ENCODE measurements around the gene TRIM26.
"Not testable (repeated sequence)": the region's sequence is repeated elsewhere in the genome, so short reads cannot be mapped to it uniquely, and the experiment has no call there.

TRIM26 gene

GRCh38 chr6:30171677-30172471 lies 41.3 kb downstream of the TRIM26 start:
- peak; percentile 15 for DNase-seq (ENCODE audit: low read depth, low spot score)

- no peak for DNase-seq (ENCODE audit: low read depth, low spot score)
Observed at GRCh38 chr6:30169658-30170614, 43.3 kb downstream of the TRIM26 start.

GRCh38 chr6:30168741-30169140 lies 44.5 kb downstream of the TRIM26 start:
- no peak for DNase-seq (ENCODE audit: low read depth, low spot score)

GRCh38 chr6:30167101-30167500 lies 46.1 kb downstream of the TRIM26 start:
- DNase-seq (ENCODE audit: low read depth, low spot score): no peak

- DNase-seq (ENCODE audit: low read depth, low spot score): not testable (repeated sequence)
Observed at GRCh38 chr6:30165238-30165637, 48.0 kb downstream of the TRIM26 start.

GRCh38 chr6:30164714-30165113 lies 48.5 kb downstream of the TRIM26 start:
- DNase-seq (ENCODE audit: low read depth, low spot score): no peak

- no peak for DNase-seq (ENCODE audit: low read depth, low spot score)
Observed at GRCh38 chr6:30163918-30164654, 49.1 kb downstream of the TRIM26 start.

GRCh38 chr6:30163090-30163917 lies 49.9 kb downstream of the TRIM26 start, which contains the start of gene TRIM15:
TSS of gene TRIM15 (plus strand) at chr6:30163546. CDS start at chr6:30163685, 139 bp downstream.
- DNase-seq (ENCODE audit: low read depth, low spot score): no peak

- no peak for DNase-seq (ENCODE audit: low read depth, low spot score)
Observed at GRCh38 chr6:30162265-30163089, 50.7 kb downstream of the TRIM26 start.

GRCh38 chr6:30160785-30161531 lies 52.2 kb downstream of the TRIM26 start, which contains the start of gene TRIM10:
TSS of gene TRIM10 (minus strand) at chr6:30161211. CDS start at chr6:30160858, 353 bp downstream.
- no peak for DNase-seq (ENCODE audit: low read depth, low spot score)

GRCh38 chr6:30160008-30160784 lies 53.0 kb downstream of the TRIM26 start:
- DNase-seq (ENCODE audit: low read depth, low spot score): no peak

- DNase-seq (ENCODE audit: low read depth, low spot score): no peak
Observed at GRCh38 chr6:30158475-30159040, 54.6 kb downstream of the TRIM26 start.

GRCh38 chr6:30157999-30158398 lies 55.2 kb downstream of the TRIM26 start:
- no peak for DNase-seq (ENCODE audit: low read depth, low spot score)

- no peak for DNase-seq (ENCODE audit: low read depth, low spot score)
Observed at GRCh38 chr6:30157581-30157980, 55.6 kb downstream of the TRIM26 start.

GRCh38 chr6:30156774-30157173 lies 56.4 kb downstream of the TRIM26 start:
- DNase-seq (ENCODE audit: low read depth, low spot score): no peak

GRCh38 chr6:30156262-30156599 lies 57.0 kb downstream of the TRIM26 start:
- DNase-seq (ENCODE audit: low read depth, low spot score): no peak

GRCh38 chr6:30155520-30156261 lies 57.5 kb downstream of the TRIM26 start:
- no peak for DNase-seq (ENCODE audit: low read depth, low spot score)
